Retinal pigment epithelial cell (primary cell): ENCODE data around the gene RALBP1.

Experiments used
- DNase-seq: peaks from one replicate; pipeline ENCODE4 v3.0.0-alpha.2; 2010; ENCODE audit warnings: low read depth
- H3K4me3 ChIP-seq: 2 replicates; pipeline ENCODE4 v1.5.1; 2011; ENCODE audit warnings: mild to moderate bottlenecking, low read length, control low read depth, moderate library complexity
- TF ChIP-seq, protein P1 (sequence below): conservative IDR thresholded peaks from 2 replicates; pipeline ENCODE4 v1.5.1; 2011; ENCODE audit warnings: low read depth, low read length, control low read depth, inconsistent platforms

Gene RALBP1

DNA sequence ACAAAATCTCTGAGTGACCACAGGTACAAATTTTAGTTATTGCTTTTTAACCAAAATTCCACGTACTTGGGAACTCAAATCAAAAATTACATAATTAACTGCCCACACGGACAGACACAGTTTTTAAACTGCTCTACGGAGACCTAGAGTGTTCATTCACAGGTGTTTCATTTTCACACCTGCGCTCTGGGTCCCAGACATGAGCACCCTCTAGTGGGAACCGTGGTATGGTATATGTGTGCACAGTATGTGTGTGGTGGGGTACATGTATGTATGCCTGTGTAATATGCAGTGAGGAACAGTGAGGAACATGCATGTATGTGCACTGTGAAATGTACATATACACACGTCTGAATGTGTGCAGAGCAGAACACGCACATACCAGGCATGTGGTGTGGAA, 74.1 kb downstream of the RALBP1 start:
- TF ChIP-seq, protein P1, sequence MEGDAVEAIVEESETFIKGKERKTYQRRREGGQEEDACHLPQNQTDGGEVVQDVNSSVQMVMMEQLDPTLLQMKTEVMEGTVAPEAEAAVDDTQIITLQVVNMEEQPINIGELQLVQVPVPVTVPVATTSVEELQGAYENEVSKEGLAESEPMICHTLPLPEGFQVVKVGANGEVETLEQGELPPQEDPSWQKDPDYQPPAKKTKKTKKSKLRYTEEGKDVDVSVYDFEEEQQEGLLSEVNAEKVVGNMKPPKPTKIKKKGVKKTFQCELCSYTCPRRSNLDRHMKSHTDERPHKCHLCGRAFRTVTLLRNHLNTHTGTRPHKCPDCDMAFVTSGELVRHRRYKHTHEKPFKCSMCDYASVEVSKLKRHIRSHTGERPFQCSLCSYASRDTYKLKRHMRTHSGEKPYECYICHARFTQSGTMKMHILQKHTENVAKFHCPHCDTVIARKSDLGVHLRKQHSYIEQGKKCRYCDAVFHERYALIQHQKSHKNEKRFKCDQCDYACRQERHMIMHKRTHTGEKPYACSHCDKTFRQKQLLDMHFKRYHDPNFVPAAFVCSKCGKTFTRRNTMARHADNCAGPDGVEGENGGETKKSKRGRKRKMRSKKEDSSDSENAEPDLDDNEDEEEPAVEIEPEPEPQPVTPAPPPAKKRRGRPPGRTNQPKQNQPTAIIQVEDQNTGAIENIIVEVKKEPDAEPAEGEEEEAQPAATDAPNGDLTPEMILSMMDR: no peak

DNA sequence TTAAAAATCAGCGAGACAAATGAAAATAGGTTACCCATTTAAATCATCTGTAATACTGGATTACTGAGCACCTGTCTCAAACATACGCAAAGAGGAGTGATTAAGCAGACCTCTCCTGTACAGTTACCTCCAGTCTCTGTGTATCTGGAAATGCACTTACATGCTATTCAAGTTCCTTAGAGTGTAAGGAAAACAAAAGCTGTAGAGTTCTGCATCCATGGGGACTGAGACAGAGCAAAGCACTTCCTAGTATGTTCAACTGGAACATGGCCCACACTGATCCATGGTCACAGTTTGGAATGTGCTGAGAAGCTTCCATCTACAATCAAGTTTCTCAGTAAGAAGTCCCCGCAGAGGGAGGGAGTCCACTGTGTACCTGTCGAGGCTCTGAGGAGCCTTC, 75.1 kb downstream of the RALBP1 start:
- no peak for DNase-seq
- H3K4me3 ChIP-seq: no peak overlapping the region
- TF ChIP-seq, protein P1: no peak

More for the DNA sequence above, 74.1 kb downstream of the RALBP1 start:
- DNase-seq: no peak
- no peak overlapping the region for H3K4me3 ChIP-seq

DNA sequence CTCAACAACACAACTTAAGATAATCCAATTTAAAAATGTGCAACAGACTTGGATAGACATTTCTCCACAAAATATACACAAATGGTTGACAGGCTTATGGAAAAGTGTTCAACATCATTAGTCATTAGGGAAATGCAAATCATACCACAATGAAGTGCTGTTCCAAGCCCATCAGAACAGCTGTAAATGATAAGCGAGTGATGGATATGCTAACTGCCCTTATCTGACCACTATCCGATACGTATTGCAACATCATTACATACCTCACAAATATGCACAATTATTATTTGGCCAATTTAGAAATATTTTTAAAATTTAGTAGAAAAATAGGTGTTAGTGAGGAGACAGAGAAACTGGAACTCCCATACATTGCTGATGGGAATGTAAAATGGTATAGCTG, 76.9 kb downstream of the RALBP1 start:
- DNase-seq: no peak
- TF ChIP-seq, protein P1: no peak
- H3K4me3 ChIP-seq: no peak overlapping the region

DNA sequence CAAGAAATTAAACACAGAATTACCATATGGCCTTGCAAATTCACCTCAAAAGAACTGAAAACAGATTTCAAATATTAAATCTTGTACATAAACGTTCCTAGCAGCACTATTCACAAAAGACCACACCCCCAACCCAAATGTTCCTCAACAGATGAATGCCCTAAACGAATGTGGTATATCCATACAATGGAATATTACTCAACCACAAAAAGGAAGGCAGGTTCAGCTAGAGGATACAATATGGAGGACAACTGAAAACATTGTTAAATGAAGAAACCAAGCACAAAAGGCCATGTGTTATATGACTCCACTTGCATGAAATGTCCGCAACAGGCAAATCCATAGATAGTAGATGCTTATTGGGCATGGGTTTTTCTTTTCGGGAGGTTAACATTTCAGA, 77.3 kb downstream of the RALBP1 start:
- no peak overlapping the region for H3K4me3 ChIP-seq
- TF ChIP-seq, protein P1: no peak
- no peak for DNase-seq

DNA sequence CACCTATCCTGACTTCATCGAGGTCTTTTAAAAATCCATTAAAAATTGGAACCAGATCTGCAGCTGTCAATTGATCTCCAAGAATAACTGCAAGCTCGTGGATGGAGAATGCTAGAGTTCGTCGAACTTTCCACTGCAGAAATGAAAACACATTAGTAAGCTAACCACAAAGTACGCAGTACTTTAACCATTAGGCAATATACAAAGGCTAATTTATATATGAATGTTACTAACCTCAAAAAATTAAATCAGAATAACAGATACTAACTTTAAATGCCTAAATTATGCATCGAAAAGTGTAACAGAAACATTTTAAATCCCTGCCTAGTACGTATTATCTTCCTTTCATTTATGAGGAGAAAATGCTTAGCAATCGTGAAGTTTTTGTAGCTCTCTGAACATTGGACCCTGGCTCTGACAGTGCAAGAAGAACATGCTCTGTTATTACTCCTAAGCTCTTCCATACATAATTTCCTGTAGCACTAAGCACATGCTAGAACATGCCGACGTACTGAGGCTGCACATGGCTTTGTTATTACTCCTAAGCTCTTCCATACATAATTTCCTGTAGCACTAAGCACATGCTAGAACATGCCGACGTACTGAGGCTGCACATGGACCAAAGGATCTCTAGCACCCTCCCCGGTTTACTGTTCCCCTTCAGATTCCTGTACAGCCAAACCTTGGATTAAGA, 82.1 kb downstream of the RALBP1 start:
- no peak for DNase-seq
- no peak overlapping the region for H3K4me3 ChIP-seq
- TF ChIP-seq, protein P1: no peak

DNA sequence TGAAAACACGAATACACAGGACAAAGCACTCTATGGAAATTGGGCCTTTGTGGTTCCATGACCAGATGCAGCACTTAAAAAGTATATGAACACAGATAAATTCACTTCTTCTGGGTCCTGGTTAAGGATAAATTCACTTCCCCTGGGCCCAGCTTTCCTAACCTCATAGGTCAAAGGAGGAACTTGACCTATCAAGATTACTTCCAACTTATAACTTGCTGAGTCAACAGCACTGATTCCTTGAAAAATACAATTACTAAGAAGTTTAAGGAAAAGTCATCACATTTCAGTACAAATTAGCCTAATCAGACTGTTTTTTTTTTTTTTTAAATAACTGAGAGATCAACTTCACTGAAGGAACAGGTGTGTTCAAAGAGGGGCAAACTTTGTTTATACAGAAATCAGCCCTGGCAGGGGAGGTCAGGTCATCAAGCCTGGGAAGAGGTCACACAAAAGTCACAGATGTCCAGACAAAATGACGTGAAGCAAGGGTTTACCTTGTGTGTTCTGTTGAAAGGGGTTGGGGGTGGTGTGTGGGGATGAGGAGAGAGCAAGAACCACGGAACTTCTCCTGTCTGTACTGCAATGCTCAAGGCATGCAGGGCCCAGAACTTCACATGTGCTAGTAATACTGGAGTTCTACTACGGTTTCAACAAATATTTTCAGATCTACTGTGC, 83.2 kb downstream of the RALBP1 start:
- TF ChIP-seq, protein P1: no peak
- no peak for DNase-seq

DNA sequence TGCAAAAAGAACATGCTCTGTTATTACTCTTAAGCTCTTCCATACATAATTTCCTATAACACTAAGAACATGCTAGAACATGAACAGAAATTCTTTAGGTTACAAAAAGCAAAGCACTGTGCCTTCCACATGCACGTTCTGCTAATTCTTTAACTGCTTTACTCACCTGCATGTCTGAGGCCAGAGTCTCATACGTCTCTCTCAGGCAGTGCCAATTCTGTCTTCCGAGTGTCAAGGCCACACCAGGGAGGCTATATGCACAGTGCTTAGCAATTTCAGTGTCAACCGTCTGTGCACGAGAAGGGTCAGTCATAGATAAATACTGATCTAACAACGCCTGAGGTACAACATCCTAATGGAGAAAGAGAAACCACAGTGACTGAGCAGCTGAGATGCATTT, 83.9 kb downstream of the RALBP1 start:
- no peak overlapping the region for H3K4me3 ChIP-seq
- no peak for DNase-seq
- TF ChIP-seq, protein P1: no peak

More for the DNA sequence above, 83.2 kb downstream of the RALBP1 start:
- H3K4me3 ChIP-seq: no peak overlapping the region
